GM08714 (cell line): ENCODE measurements around the gene HES4.
"Not testable (repeated sequence)": the region's sequence is repeated elsewhere in the genome, so short reads cannot be mapped to it uniquely, and the experiment has no call there.

Experiments
- H3K4me3 ChIP-seq: fragments of 200-500 bp; sonication (Bioruptor generic); 2 replicates; pipeline ENCODE4 v1.5.1; 2014; ENCODE audit warnings: mild to moderate bottlenecking, low read length, inconsistent platforms
- ZNF274 ChIP-seq: IDR thresholded peaks from 2 replicates; pipeline ENCODE4 v1.6.1; 2012; ENCODE audit warnings: mild to moderate bottlenecking, low read depth, low read length

HES4 gene

DNA sequence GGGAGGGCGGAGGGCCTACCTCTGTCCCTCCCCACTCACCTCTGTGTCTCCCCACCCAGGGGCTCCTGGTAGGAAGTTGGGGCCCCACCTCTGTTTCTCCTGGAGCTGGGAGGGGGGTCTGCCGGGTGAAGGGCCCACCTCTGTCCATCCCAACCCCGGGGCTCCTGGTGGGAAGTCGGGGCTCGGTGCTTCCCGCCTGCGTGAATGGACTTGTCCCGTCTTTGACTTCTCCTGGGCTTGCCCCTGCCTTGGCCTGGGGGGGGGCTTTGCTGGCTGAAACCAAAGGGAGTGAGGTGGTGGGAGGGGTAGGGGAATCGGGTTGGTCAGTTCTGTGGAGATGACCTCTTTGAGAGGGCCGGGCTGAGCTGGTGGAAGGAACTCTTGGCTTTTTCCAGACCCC lies 25.8 kb upstream of the HES4 start:
- no peak for TF ChIP-seq ZNF274
- no peak overlapping the region for H3K4me3 ChIP-seq

GRCh38 chr1:1024771-1025699 lies 25.1 kb upstream of the HES4 start:
- TF ChIP-seq ZNF274: no peak
- H3K4me3 ChIP-seq: no peak overlapping the region

- no peak overlapping the region for H3K4me3 ChIP-seq
- TF ChIP-seq ZNF274: no peak
Measured at GRCh38 chr1:1024149-1024770, 24.4 kb upstream of the HES4 start.

DNA sequence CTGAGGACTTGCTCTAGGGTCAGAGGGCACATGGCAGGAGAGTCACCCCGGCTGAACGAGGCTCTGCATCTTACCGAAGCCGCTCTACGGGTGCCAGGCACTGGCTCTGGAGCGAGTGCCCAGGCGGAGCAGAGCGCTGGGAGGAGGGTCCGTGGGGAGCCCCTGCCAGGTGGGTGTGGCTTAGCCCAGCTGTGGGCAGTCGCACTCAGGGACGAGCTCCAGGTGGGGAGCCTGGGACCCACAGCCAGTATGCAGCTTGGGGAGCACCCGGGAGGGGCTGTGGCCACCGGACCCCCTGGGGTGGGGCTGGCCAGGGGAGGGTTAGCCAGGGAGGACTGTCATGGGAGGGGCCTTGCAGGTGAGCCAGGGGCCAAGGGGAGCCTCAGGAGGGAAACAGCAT lies 23.8 kb upstream of the HES4 start:
- H3K4me3 ChIP-seq: no peak overlapping the region
- no peak for TF ChIP-seq ZNF274

GRCh38 chr1:1022302-1023009 lies 22.6 kb upstream of the HES4 start:
- no peak overlapping the region for H3K4me3 ChIP-seq
- TF ChIP-seq ZNF274: no peak

- no peak for TF ChIP-seq ZNF274
- H3K4me3 ChIP-seq: no peak overlapping the region
Measured at GRCh38 chr1:1021920-1022259, 22.0 kb upstream of the HES4 start.

- TF ChIP-seq ZNF274: no peak
- H3K4me3 ChIP-seq: peak overlapping the region; percentile 30
Measured at GRCh38 chr1:1021010-1021919, 21.4 kb upstream of the HES4 start.

GRCh38 chr1:1020415-1021009 lies 20.6 kb upstream of the HES4 start:
- TF ChIP-seq ZNF274: no peak
- peak overlapping the region; percentile 89 for H3K4me3 ChIP-seq

DNA sequence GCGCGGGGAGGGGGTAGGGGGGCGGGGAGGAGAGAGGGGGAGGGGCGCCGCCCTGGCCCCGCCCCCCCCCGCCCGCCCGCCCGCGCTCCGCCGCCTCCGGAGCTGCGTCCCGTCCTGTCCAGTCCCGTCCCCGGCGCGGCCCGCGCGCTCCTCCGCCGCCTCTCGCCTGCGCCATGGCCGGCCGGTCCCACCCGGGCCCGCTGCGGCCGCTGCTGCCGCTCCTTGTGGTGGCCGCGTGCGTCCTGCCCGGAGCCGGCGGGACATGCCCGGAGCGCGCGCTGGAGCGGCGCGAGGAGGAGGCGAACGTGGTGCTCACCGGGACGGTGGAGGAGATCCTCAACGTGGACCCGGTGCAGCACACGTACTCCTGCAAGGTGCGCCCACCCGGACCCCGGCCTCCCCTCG lies 20.1 kb upstream of the HES4 start, which contains the start of gene AGRN:
TSS of gene AGRN (plus strand) at position 121 of the 405 bp plus-strand sequence. CDS start at position 174, 53 bp downstream.
- peak within 1 kb of the TSS; percentile 89 for H3K4me3 ChIP-seq
- TF ChIP-seq ZNF274: no peak

- TF ChIP-seq ZNF274: no peak
- H3K4me3 ChIP-seq: peak overlapping the region; percentile 28; the same call in 1 of the 2 replicates
Measured at GRCh38 chr1:1019122-1019999, 19.5 kb upstream of the HES4 start.

GRCh38 chr1:1018321-1018685 lies 18.4 kb upstream of the HES4 start:
- not testable (repeated sequence) for H3K4me3 ChIP-seq

DNA sequence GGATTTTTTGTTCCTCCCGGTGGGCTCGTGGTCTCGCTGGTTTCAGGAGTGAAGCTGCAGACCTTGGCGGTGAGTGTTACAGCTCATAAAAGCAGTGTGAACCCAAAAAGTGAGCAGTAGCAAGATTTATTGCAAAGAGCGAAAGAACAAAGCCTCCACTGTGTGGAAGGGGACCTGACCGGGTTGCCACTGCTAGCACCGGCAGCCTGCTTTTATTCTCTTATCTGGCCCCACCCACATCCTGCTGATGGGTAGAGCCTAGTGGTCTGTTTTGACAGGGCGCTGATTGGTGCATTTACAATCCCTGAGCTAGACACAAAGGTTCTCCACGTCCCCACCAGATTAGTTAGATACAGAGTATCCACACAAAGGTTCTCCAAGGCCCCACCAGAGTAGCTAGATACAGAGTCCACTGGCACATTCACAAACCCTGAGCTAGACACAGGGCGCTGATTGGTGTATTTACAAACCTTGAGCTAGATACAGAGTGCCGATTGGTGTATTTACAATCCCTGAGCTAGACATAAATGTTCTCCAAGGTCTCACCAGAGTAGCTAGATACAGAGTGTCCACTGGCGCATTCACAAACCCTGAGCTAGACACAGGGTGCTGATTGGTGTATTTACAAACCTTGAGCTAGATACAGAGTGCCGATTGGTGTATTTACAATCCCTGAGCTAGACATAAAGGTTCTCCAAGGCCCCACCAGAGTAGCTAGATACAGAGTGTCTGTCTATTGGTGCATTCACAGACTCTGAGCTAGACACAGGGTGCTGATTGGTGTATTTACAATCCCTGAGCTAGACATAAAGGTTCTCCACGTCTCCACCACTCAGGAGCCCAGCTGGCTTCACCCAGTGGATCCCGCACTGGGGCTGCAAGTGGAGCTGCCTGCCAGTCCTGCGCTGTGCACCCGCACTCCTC lies 17.8 kb upstream of the HES4 start:
- not testable (repeated sequence) for H3K4me3 ChIP-seq
